H1 (cell line): ENCODE results near the gene CLEC2A. TPM values are rescaled to one million over a fixed set of nuclear protein-coding genes. Genes with fewer than 3 reads are reported as not detected.
A peak's percentile ranks its signal among the peaks of the same experiment; 100 is the strongest.

ENCODE experiments used
- CTCF ChIA-PET: fragments of 300-600 bp; sonication (Branson Sonifier 250); formaldehyde crosslinking; loops from one replicate; lab custom pipeline; 2021; ENCODE audit not compliant: partially characterized antibody; lab: Charles Lee
- POLR2A ChIA-PET: fragments of 300-600 bp; sonication (Branson Sonifier 250); formaldehyde crosslinking; loops from one replicate; lab custom pipeline; 2021; ENCODE audit warnings: inconsistent platforms; ENCODE audit not compliant: partially characterized antibody; lab: Charles Lee
- DNase-seq, 2 experiments: peaks; one replicate each; pipeline versions ENCODE4 v3.0.0 to v3.0.0-alpha.2; 2010 to 2022; ENCODE audit warnings: low spot score in 2 of 2, low read depth in 1 of 2, mixed read lengths in 1 of 2
- FAIRE-seq: peaks from 2 replicates; lab custom pipeline; 2011; peaks lifted over from hg19 to GRCh38; lab: Jason Lieb, UNC
- H2AFZ ChIP-seq: 2 replicates; pipeline ENCODE4 v1.8.1; 2012; ENCODE audit warnings: low read length, inconsistent platforms
- H2AK5ac ChIP-seq: 2 replicates; pipeline ENCODE4 v1.6.1; 2013; ENCODE audit warnings: low read depth, low read length
- H2BK120ac ChIP-seq: replicated peaks from 2 replicates; pipeline ENCODE3; 2013; ENCODE audit warnings: low read depth, low read length, inconsistent platforms
- H2BK12ac ChIP-seq: 2 replicates; pipeline ENCODE4 v1.6.1; 2013; ENCODE audit warnings: low read depth, low read length
- H2BK15ac ChIP-seq: 2 replicates; pipeline ENCODE4 v1.6.1; 2013; ENCODE audit warnings: low read length
- H2BK20ac ChIP-seq: 2 replicates; pipeline ENCODE4 v1.6.1; 2013; ENCODE audit warnings: low read length
- H2BK5ac ChIP-seq: 2 replicates; pipeline ENCODE4 v1.6.1; 2013; ENCODE audit warnings: low read depth, low read length
- H3K14ac ChIP-seq: 2 replicates; pipeline ENCODE4 v1.6.1; 2013; ENCODE audit warnings: inconsistent platforms; ENCODE audit not compliant: insufficient read length
- H3K18ac ChIP-seq: 2 replicates; pipeline ENCODE4 v1.6.1; 2013; ENCODE audit warnings: low read length; ENCODE audit errors: extremely low read depth
- H3K23ac ChIP-seq: 2 replicates; pipeline ENCODE4 v1.6.1; 2013; ENCODE audit warnings: inconsistent platforms; ENCODE audit not compliant: insufficient read length
- H3K23me2 ChIP-seq: 2 replicates; pipeline ENCODE4 v1.6.1; 2013; ENCODE audit warnings: low read depth, low read length
- H3K27ac ChIP-seq: 2 replicates; pipeline ENCODE4 v1.6.1; 2011; ENCODE audit warnings: low read depth, low read length, inconsistent platforms
- H3K27me3 ChIP-seq, 4 experiments: replicated peaks in 1 of 4; 1 replicate in 1 of 4; 2 replicates in 3 of 4; pipeline versions ENCODE4 v1.6.1 to v1.8.1; 2011 to 2013; ENCODE audit warnings: low read length in 3 of 4, mild to moderate bottlenecking in 3 of 4, inconsistent platforms in 2 of 4, mixed read lengths in 2 of 4, moderate library complexity in 1 of 4; ENCODE audit not compliant: control insufficient read depth in 3 of 4, insufficient read depth in 3 of 4; ENCODE audit errors: extremely low read depth in 1 of 4
- H3K36me3 ChIP-seq, 4 experiments: 2 replicates each; pipeline versions ENCODE4 v1.6.1 to v1.8.1; 2011 to 2013; ENCODE audit warnings: mild to moderate bottlenecking in 4 of 4, low read length in 3 of 4, moderate library complexity in 2 of 4, control low read depth in 1 of 4, inconsistent platforms in 1 of 4; ENCODE audit not compliant: insufficient read depth in 4 of 4, control insufficient read depth in 2 of 4
- H3K4ac ChIP-seq: replicated peaks from 2 replicates; pipeline ENCODE3; 2013; ENCODE audit warnings: low read length, low read depth, mixed read lengths, inconsistent platforms; ENCODE audit not compliant: insufficient read length
- H3K4me1 ChIP-seq, 4 experiments: replicated peaks in 1 of 4; 1 replicate in 1 of 4; 2 replicates in 3 of 4; pipeline versions ENCODE4 v1.6.1 to v1.8.1; 2011 to 2013; ENCODE audit warnings: low read length in 3 of 4, inconsistent platforms in 2 of 4, mixed read lengths in 1 of 4; ENCODE audit not compliant: insufficient read depth in 4 of 4, control insufficient read depth in 3 of 4
- H3K4me2 ChIP-seq, 2 experiments: 2 replicates each; pipeline versions ENCODE4 v1.6.1 to v1.8.1; 2011 to 2013; ENCODE audit warnings: low read depth in 2 of 2, low read length in 2 of 2, control low read depth in 1 of 2, inconsistent platforms in 1 of 2, mild to moderate bottlenecking in 1 of 2; ENCODE audit not compliant: insufficient read depth in 1 of 2
- H3K4me3 ChIP-seq, 4 experiments: fragments of 200-600, 300-600 bp in 1 of 4; sonication (generic), shearing (Covaris generic), sonication (Bioruptor Twin) in 1 of 4; 2 replicates each; pipeline versions ENCODE4 v1.5.1 to v1.8.1; 2011 to 2016; ENCODE audit warnings: low read length in 4 of 4, low read depth in 3 of 4, control low read depth in 2 of 4, inconsistent platforms in 2 of 4, mild to moderate bottlenecking in 2 of 4, mixed read lengths in 1 of 4, moderate library complexity in 1 of 4; ENCODE audit not compliant: insufficient read depth in 2 of 4; ENCODE audit errors: extremely low read depth in 1 of 4
- H3K56ac ChIP-seq: replicated peaks from 2 replicates; pipeline ENCODE3; 2013; ENCODE audit warnings: low read depth, mild to moderate bottlenecking, mixed read lengths, low read length, inconsistent platforms; ENCODE audit not compliant: insufficient read length
- H3K79me1 ChIP-seq: 2 replicates; pipeline ENCODE4 v1.6.1; 2013; ENCODE audit warnings: low read depth, low read length, control low read depth
- H3K79me2 ChIP-seq, 2 experiments: 2 replicates each; pipeline versions ENCODE4 v1.6.1 to v1.8.1; 2012 to 2013; ENCODE audit warnings: low read length in 2 of 2, mild to moderate bottlenecking in 2 of 2, inconsistent platforms in 1 of 2; ENCODE audit not compliant: insufficient read depth in 2 of 2, control insufficient read depth in 1 of 2
- H3K9ac ChIP-seq, 4 experiments: replicated peaks in 1 of 4; 1 replicate in 1 of 4; 2 replicates in 3 of 4; pipeline versions ENCODE4 v1.6.1 to v1.8.1; 2011 to 2013; ENCODE audit warnings: low read depth in 3 of 4, low read length in 3 of 4, control low read depth in 2 of 4, mild to moderate bottlenecking in 2 of 4, moderate library complexity in 2 of 4, inconsistent platforms in 1 of 4; ENCODE audit errors: extremely low read depth in 1 of 4
- H3K9me3 ChIP-seq, 2 experiments: 2 replicates each; pipeline versions ENCODE4 v1.6.1 to v1.8.1; 2012 to 2013; ENCODE audit warnings: mild to moderate bottlenecking in 2 of 2, moderate library complexity in 2 of 2, control low read depth in 1 of 2, inconsistent platforms in 1 of 2, low read depth in 1 of 2, low read length in 1 of 2, mixed read lengths in 1 of 2; ENCODE audit not compliant: insufficient read depth in 2 of 2
- H4K20me1 ChIP-seq, 2 experiments: replicated peaks in 1 of 2; 2 replicates each; pipeline versions ENCODE3 to v1.8.1; 2011 to 2013; ENCODE audit warnings: inconsistent platforms in 2 of 2, low read length in 2 of 2, mild to moderate bottlenecking in 1 of 2; ENCODE audit not compliant: insufficient read depth in 2 of 2, control insufficient read depth in 1 of 2
- H4K5ac ChIP-seq: 2 replicates; pipeline ENCODE4 v1.6.1; 2013; ENCODE audit warnings: low read length, low read depth, mixed read lengths, inconsistent platforms; ENCODE audit not compliant: insufficient read length
- H4K8ac ChIP-seq: 2 replicates; pipeline ENCODE4 v1.8.0; 2013; ENCODE audit warnings: mild to moderate bottlenecking, moderate library complexity, low read length, inconsistent platforms; ENCODE audit not compliant: insufficient read depth; ENCODE audit errors: extremely low read depth
- H4K91ac ChIP-seq: replicated peaks from 2 replicates; pipeline ENCODE3; 2013; ENCODE audit warnings: low read length, mixed read lengths, inconsistent platforms; ENCODE audit not compliant: insufficient read length
- WGBS, 2 experiments: shearing (Covaris generic) in 1 of 2; methylation state at CpG; one replicate each; pipeline versions ENCODE4 v1.1.6 to v1.1.7; 2013 to 2015; ENCODE audit warnings: low lambda C conversion rate in 2 of 2, mixed read lengths in 2 of 2, inconsistent platforms in 1 of 2, low coverage in 1 of 2, missing lambda C conversion rate in 1 of 2; ENCODE audit not compliant: insufficient replicate concordance in 2 of 2, insufficient coverage in 1 of 2, insufficient read length in 1 of 2; ENCODE audit errors: extremely low coverage in 1 of 2, missing lambda C conversion rate in 1 of 2; 5-methylcytosine and 5-hydroxymethylcytosine counted together
- polyA plus RNA-seq, 7 experiments: library from polyadenylated mRNA; depleted of rRNA in 3 of 7; stranded (reverse) in 5 of 7; unstranded in 2 of 7; fragments of >200 nt in 5 of 7; fragments of 200-250 nt in 2 of 7; gene quantifications; 1 replicate in 5 of 7; 2 replicates in 1 of 7; 4 replicates in 1 of 7; pipeline versions ENCODE4 v1.2.1 to v1.2.3, GENCODE V29; 2011 to 2013; ENCODE audit warnings: missing spikeins in 2 of 7, mixed read lengths in 2 of 7
- total RNA-seq: library from RNA; stranded (reverse); fragmentation: NEBNext Ultra II Directional; extraction: Animal tissue kit (Norgen Biotek cat#: 25700); gene quantifications from 2 replicates; pipeline ENCODE4 v1.2.1, GENCODE V29; 2021
- TF ChIP-seq, protein P1 (sequence below): IDR thresholded peaks from 2 replicates; pipeline ENCODE4 v1.6.1; 2012; ENCODE audit warnings: inconsistent platforms

CLEC2A gene
- total and polyA plus RNA-seq, 2 of the 8 experiments (the other 6 are each of a cell fraction or from before 2014, with no cell fraction given): 0.63 to 3.7 TPM

DNA sequence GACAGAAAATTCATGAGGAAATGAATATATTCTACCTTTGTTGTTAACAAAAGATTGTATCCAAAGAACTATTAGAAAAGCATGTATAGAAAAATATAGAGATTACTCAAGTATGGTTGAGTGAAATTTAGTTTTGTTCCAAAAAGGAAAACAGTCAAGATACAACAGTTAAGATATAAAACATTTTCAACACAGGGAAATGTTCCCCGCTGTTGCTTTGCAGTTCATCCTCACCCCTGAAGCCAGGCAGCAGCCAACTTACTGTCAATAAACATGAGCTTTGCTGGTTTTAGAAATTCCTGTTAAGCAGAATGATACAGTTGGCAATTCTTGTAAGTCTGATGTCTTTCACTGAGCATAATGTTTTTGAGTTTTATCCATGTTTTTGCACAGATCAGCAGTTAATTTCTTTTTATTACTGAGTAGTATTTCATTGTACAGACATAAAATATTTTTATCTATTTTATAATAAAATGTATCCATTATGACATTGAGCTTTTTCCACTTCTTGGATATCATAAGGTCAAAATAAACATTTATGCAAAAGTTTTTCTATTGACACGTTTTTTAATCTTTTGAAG is 61.8 kb downstream of the CLEC2A start:
- POLR2A ChIA-PET: interaction anchor here (1.0 kb wide), 1 partner anchor 17 kb away, joined by 3 read pairs; no protein-coding TSS in a partner anchor
- no peak overlapping the region for H3K56ac ChIP-seq
- H2BK5ac ChIP-seq: no peak overlapping the region
- no peak overlapping the region for H2BK12ac ChIP-seq
- H3K4me1 ChIP-seq: peaks cover 0 to 6% (median 2%) of the 10 kb centered on the region in 4 experiments; a peak in 2 of 7 replicates
- H3K36me3 ChIP-seq: no peaks in the 10 kb centered on the region
- H3K23ac ChIP-seq: no peak overlapping the region
- H3K27ac ChIP-seq: no peak overlapping the region
- H3K9me3 ChIP-seq: no peaks in the 10 kb centered on the region
- no peaks in the 10 kb centered on the region for H3K79me1 ChIP-seq
- H4K8ac ChIP-seq: no peak overlapping the region
- H3K9ac ChIP-seq: no peak overlapping the region
- 87% methylated on average over 2 of the region's 2 CpGs; no CpG with 5 or more reads in 1 of the 2 experiments for WGBS, 2 experiments
- no peak overlapping the region for H3K4me3 ChIP-seq
- no peak overlapping the region for H3K4me2 ChIP-seq
- no peaks in the 10 kb centered on the region for H4K20me1 ChIP-seq
- no peak overlapping the region for H2AFZ ChIP-seq
- no peak overlapping the region for H2AK5ac ChIP-seq
- H4K5ac ChIP-seq: no peak overlapping the region
- FAIRE-seq: peak; percentile 32
- no peak for DNase-seq
- no peak overlapping the region for H4K91ac ChIP-seq
- no peaks in the 10 kb centered on the region for H3K23me2 ChIP-seq
- CTCF ChIA-PET: interaction anchor here (1.6 kb wide), 1 partner anchor 29 kb away, joined by 3 read pairs; no protein-coding TSS in a partner anchor
- H3K18ac ChIP-seq: no peak overlapping the region
- H3K14ac ChIP-seq: no peak overlapping the region
- H3K27me3 ChIP-seq: no peaks in the 10 kb centered on the region
- no peak overlapping the region for H3K4ac ChIP-seq
- H2BK120ac ChIP-seq: no peak overlapping the region
- H2BK20ac ChIP-seq: no peak overlapping the region
- no peaks in the 10 kb centered on the region for H3K79me2 ChIP-seq
- no peak overlapping the region for H2BK15ac ChIP-seq
- TF ChIP-seq, protein P1, sequence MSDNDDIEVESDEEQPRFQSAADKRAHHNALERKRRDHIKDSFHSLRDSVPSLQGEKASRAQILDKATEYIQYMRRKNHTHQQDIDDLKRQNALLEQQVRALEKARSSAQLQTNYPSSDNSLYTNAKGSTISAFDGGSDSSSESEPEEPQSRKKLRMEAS: no peak
